AG10803 (cell line): ENCODE results near the gene KMT2B.

Experiments used
- DNase-seq: peaks from one replicate; pipeline ENCODE4 v3.0.0; 2010; ENCODE audit warnings: low read depth
- H3K4me3 ChIP-seq: 2 replicates; pipeline ENCODE4 v1.5.1; 2011; ENCODE audit warnings: mild to moderate bottlenecking, low read length, control low read depth
- TF ChIP-seq, protein P1 (sequence below): conservative IDR thresholded peaks from 2 replicates; pipeline ENCODE4 v1.5.1; 2011; ENCODE audit warnings: mild to moderate bottlenecking, low read length, control low read depth, inconsistent platforms

The KMT2B gene

DNA sequence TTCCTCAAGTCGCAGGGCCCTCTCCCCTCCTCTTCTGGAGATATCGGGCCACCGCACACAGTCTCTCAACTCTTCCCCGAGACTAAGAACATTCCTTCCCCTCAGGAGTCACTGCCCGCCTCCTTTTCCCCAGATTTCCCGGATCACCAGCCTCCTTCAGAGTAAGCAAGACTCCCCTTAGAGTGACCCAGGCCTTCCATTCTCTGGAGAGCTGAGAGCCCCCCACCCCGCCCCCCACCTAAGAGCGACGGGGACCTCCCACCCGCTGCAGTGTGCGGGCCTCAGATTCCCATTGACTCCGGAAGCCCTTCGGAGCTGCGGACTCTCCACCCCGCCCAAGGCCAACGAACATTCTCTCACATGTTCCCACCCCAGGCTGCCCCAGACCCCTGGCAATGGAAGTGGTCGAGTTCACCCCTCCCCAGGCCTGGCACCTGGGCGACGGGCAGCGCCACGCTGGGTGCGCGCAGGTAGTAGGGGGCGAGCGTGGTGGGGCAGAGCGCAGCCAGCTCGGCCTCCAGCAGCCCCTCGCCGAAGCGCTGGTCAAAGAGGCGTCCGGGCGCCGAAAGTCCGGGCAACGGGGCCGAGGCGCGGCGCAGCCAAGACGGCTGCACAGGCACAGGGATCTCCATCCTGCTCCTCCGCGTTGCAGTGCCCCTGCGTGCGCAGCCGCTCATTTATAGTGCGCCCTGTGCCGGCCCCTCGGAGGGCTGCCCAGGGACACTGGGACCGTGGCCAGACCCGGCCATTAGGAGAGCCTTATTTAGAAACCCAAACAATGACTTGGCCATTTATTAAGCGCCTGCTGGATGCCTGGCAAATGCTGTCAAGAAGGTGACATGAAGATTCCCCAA lies 38.8 kb downstream of the KMT2B start, which contains the start of gene HSPB6:
Gene HSPB6 (minus strand): TSS at position 653 of the 854 bp plus-strand sequence. CDS start 21 bp downstream, at position 632.
- peak; percentile 60 for DNase-seq
- H3K4me3 ChIP-seq = peak within 1 kb of the TSS; percentile 65
- TF ChIP-seq, protein P1, sequence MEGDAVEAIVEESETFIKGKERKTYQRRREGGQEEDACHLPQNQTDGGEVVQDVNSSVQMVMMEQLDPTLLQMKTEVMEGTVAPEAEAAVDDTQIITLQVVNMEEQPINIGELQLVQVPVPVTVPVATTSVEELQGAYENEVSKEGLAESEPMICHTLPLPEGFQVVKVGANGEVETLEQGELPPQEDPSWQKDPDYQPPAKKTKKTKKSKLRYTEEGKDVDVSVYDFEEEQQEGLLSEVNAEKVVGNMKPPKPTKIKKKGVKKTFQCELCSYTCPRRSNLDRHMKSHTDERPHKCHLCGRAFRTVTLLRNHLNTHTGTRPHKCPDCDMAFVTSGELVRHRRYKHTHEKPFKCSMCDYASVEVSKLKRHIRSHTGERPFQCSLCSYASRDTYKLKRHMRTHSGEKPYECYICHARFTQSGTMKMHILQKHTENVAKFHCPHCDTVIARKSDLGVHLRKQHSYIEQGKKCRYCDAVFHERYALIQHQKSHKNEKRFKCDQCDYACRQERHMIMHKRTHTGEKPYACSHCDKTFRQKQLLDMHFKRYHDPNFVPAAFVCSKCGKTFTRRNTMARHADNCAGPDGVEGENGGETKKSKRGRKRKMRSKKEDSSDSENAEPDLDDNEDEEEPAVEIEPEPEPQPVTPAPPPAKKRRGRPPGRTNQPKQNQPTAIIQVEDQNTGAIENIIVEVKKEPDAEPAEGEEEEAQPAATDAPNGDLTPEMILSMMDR = no peak

DNA sequence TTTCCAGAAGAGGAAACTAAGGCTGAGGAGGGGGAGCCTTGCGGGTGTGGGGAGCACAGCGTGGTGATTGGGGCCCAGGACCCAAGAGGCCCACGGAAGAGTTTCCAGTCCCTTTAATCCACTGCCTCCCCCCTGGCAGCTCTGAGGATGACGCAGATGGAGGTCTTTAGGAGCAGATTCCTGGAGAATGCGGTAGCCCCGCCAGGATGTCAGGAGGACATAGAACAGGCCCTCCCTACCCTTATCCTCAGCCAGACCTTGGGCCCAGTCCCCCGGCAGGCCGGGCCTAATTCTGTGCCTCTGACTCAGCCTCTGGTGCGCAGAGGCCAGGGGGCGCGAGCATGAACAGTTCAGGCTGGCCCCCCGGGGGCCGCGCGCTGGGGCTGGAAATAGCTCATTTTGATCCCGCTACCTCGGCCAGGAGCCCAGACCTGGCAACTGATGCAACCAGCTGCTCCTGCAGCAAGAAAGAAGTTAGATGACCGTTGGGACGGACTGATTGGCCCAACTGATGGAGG lies 39.5 kb downstream of the KMT2B start:
- H3K4me3 ChIP-seq = peak overlapping the region; percentile 65
- DNase-seq = peak; percentile 88
- TF ChIP-seq, protein P1 = no peak

DNA sequence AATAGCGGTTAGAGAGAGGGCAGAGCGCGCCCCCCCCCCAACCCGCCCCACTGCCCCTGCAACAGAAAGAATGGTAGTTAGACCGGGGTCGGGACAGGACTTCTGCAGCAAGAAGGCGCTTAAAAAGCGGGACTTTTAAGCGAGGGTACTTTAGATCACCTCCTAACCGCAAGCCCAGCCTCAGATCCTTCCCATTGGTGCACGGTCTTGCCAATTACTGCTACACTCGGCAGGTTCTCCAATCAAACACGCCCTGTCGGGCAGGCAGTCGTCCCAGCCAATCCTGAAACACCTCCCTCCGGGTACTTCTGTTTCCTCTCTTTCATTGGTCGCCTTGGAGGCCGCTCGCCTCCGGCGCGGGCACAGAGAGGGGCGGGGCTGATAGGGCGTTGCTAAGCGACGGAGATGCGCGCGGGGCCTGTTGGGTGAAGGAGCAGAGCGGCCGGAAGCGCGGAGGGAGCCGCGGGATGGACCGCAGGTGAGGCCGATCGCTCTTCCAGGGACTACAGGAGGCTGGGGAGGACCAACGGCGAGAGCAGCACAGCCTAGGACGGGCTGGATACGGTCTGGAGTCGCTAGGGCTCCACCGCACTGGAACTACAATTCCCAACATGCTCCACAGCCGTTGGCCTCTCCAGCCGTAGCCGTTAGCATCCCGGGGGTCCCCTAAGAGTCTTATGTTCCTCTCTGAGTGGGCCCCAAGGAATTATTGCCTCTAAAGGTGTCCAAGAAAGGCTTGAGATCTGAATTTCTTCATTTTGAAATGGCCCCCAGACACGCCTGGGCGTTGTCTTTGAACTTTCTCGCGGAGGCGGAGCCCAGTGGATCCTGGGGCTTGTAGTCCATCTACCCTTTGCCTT lies 40.2 kb downstream of the KMT2B start, which contains the start of gene PROSER3:
Gene PROSER3 (plus strand): TSS at position 428 of the 860 bp plus-strand sequence. CDS start 40 bp downstream, at position 468.
- TF ChIP-seq, protein P1 = no peak
- H3K4me3 ChIP-seq = peak within 1 kb of the TSS; percentile 100
- peak; percentile 100 for DNase-seq

DNA sequence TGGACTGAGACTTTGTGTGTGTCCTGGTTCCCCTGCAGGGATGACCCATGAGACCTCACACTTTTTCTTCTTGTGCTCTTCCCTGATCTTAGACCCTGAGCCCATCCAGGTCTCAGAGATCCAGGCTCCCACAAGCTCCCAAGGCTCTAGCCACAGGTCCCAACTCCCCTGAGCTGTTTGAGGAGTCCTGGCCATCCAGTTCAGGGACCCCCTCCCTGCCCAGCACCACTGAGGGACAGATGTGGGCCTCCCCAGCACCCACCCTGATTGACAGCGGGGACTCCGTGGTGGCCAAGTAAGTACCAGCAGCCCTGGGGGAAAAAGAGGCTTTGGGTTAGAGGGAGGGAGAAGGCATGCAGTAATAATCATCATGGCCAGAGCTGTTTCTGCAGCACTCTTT lies 41.9 kb downstream of the KMT2B start:
- no peak overlapping the region for H3K4me3 ChIP-seq
- DNase-seq = no peak
- TF ChIP-seq, protein P1 = no peak

DNA sequence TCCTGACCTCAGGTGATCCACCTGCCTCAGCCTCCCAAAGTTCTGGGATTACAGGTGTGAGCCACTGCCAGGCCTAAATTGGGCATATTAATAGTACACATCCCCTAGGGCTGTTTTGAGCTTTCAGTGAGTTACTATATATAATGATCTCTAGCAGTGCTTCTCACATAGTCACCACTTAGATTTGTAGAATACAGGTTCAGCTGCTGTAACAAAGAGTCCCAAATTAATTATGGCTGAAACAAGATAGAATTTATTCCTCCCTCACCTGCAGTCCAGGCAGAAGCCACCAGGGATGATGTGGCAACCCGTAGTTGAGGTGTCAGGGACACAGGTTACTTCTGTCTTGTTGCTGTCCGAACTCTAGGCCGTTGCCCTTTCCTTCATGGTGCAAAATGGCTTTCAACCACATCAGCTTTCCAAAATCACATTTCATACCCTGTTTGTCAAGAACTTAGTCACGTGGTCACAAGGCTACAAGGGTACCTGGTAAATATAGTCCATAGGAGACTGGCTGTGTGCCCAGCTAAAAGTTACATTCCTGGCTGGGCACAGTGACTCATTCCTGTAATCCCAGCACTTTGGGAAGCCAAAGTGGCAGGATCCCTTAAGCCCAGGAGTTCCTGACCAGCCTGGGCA lies 43.0 kb downstream of the KMT2B start:
- no peak overlapping the region for H3K4me3 ChIP-seq
- no peak for DNase-seq
- TF ChIP-seq, protein P1 = no peak

DNA sequence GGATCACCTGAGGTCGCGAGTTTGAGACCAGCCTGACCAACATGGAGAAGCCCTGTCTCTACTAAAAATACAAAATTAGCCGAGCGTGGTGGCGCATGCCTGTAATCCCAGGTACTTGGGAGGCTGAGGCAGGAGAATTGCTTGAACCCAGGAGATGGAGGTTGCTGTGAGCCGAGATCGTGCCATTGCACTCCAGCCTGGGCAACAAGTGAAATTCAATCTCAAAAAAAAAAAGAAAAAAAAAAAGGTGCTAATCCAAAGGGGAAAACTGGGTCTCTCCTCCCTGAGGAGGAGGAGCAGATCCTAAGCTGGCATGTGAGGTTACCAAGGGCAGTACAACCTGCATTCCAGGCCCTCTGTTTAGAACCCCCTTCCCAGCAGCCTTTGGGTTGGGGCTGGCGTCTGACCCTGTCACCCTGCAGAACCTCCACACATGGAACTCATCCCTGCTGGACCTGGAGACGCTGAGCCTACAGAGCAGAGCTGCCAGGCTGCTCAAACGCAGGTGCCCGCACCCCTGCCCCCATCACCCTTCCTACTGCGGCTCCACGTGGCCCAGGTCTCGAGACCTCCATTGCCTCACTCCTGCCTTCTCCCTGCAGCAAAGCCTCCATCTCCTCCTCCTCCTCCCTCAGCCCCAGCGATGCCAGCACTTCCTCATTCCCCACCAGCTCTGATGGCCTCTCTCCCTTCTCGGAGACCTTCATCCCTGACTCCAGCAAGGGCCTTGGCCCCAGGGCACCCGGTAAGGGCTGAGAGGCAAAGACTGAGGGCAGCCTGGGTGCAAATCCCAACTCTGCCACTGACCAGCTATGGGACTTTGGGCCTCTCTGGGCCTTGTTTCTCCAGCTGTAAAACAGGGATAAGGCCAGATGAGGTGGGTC lies 46.9 kb downstream of the KMT2B start:
- TF ChIP-seq, protein P1 = no peak
- no peak overlapping the region for H3K4me3 ChIP-seq
- no peak for DNase-seq
